ENCODE measurements around the gene SMG9.

Gene SMG9

DNA sequence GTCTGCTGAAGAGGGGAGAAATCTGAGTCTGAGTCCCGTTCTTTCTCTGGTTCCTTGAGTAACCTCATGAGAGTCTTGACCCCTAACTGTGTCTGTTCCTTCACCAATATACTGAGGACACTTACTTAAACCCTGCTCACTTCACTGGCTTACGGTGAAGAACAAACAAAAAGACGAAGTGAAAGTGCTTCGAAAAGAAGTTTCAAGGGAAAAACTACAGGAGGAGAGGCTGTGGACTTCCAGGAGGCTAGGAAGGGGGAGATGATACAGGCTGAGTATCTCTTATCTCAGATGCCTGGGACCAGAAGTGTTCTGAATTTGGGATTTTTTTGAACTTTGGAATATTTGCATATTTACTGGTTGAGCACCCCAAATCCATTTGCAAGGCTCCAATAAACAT, 6.1 kb downstream of the SMG9 start:
- Histone ChIP-seq H3K36me3 (ENCODE audit: insufficient read depth) (peaks cover 3% of the 10 kb centered on the region; the same call in 1 of the 2 replicates), H3K4me1 (ENCODE audit: low read depth, poor library complexity, severe bottlenecking) (peaks cover 6% of the 10 kb centered on the region), H3K79me2 (ENCODE audit: insufficient read depth, low read depth) (peaks cover 8% of the 10 kb centered on the region; the same call in 1 of the 2 replicates), H3K4me2 (no peak overlapping the region), H2AFZ (ENCODE audit: low read depth) (no peak overlapping the region), H3K27ac (no peak overlapping the region), H3K4me3 (IDR thresholded peaks at IDR 0.05; ENCODE audit: insufficient read depth, low read depth, low read length) (no peak overlapping the region), H3K27me3 (ENCODE audit: insufficient read depth, low read depth) (no peaks in the 10 kb centered on the region), H3K9ac (no peak overlapping the region), H4K20me1 (ENCODE audit: insufficient read depth) (no peaks in the 10 kb centered on the region)
- TF ChIP-seq, protein P1, sequence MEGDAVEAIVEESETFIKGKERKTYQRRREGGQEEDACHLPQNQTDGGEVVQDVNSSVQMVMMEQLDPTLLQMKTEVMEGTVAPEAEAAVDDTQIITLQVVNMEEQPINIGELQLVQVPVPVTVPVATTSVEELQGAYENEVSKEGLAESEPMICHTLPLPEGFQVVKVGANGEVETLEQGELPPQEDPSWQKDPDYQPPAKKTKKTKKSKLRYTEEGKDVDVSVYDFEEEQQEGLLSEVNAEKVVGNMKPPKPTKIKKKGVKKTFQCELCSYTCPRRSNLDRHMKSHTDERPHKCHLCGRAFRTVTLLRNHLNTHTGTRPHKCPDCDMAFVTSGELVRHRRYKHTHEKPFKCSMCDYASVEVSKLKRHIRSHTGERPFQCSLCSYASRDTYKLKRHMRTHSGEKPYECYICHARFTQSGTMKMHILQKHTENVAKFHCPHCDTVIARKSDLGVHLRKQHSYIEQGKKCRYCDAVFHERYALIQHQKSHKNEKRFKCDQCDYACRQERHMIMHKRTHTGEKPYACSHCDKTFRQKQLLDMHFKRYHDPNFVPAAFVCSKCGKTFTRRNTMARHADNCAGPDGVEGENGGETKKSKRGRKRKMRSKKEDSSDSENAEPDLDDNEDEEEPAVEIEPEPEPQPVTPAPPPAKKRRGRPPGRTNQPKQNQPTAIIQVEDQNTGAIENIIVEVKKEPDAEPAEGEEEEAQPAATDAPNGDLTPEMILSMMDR (conservative IDR thresholded peaks at IDR 0.05; ENCODE audit: low read depth, low read length), result no peak

DNA sequence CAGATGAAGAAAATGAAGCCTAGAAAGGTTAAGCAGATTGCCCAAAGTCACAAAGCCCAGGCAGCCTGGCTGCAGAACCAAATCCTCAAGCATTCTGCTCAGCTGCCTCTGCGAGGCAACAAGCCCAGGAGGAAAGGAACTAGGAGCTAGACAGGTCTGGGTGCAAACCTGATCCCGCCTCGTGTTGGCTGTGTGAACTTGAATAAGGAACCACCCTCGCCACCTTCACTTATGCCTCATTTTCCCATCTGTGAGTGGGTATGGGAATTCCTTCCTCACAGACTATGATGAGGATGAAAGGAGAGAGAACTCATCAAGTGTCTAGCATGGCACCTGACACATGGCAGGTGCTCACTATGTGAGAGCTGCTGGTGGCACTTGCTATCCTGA, 6.6 kb downstream of the SMG9 start:
- no peak overlapping the region for H3K27ac ChIP-seq
- no peaks in the 10 kb centered on the region for H4K20me1 ChIP-seq (ENCODE audit: insufficient read depth)
- no peak overlapping the region for H3K9ac ChIP-seq
- no peak overlapping the region for H3K4me3 ChIP-seq (IDR thresholded peaks at IDR 0.05; ENCODE audit: insufficient read depth, low read depth, low read length)
- H3K79me2 ChIP-seq (ENCODE audit: insufficient read depth, low read depth), result peaks cover 3% of the 10 kb centered on the region; the same call in 1 of the 2 replicates
- no peak overlapping the region for H3K4me2 ChIP-seq
- H2AFZ ChIP-seq (ENCODE audit: low read depth), result no peak overlapping the region
- H3K36me3 ChIP-seq (ENCODE audit: insufficient read depth), result peaks cover 3% of the 10 kb centered on the region; the same call in 1 of the 2 replicates
- H3K4me1 ChIP-seq (ENCODE audit: low read depth, poor library complexity, severe bottlenecking), result peaks cover under 1% of the 10 kb centered on the region
- no peaks in the 10 kb centered on the region for H3K27me3 ChIP-seq (ENCODE audit: insufficient read depth, low read depth)
- TF ChIP-seq, protein P1 (conservative IDR thresholded peaks at IDR 0.05; ENCODE audit: low read depth, low read length), result no peak

DNA sequence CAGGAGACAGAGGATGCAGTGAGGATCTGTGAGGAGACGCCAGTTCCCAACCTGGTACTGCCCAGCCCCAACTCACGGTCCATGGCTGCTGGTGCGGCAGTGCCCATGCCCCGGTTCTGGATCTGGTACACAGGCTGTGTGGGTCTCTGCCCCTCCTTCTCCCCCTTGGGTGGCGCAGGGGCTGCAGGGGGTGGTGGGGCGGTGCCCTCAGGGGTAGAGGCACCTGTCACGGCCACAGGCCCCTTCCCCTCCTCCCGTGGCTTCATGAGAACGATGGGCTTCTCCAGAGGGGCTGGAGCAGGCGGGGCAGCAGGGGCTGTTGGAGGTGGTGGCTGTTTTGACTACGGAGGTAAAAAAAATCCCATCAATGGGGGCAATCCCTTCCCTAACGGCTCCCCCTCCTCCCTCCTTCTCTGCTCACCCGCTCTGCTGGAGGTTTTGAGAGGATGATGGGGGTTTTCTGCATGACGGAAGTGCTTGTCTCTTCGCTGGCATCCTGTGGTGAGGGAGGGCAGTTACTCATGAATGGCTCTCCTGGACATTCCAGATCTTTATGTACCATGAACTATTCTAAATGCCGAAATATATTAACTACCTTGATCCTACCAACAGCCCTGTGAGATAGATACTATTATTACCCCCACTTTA, 7.1 kb downstream of the SMG9 start:
- TF ChIP-seq, protein P1 (conservative IDR thresholded peaks at IDR 0.05; ENCODE audit: low read depth, low read length), result no peak
- Histone ChIP-seq H3K36me3 (ENCODE audit: insufficient read depth) (peaks cover 3% of the 10 kb centered on the region; the same call in 1 of the 2 replicates), H3K27me3 (ENCODE audit: insufficient read depth, low read depth) (no peaks in the 10 kb centered on the region), H3K27ac (no peak overlapping the region), H3K4me3 (IDR thresholded peaks at IDR 0.05; ENCODE audit: insufficient read depth, low read depth, low read length) (no peak overlapping the region), H2AFZ (ENCODE audit: low read depth) (no peak overlapping the region), H3K4me2 (no peak overlapping the region), H3K79me2 (ENCODE audit: insufficient read depth, low read depth) (no peaks in the 10 kb centered on the region; the same call in 1 of the 2 replicates), H4K20me1 (ENCODE audit: insufficient read depth) (no peaks in the 10 kb centered on the region), H3K4me1 (ENCODE audit: low read depth, poor library complexity, severe bottlenecking) (no peaks in the 10 kb centered on the region), H3K9ac (no peak overlapping the region)

- Histone ChIP-seq H3K79me2 (ENCODE audit: insufficient read depth, low read depth) (no peaks in the 10 kb centered on the region), H4K20me1 (ENCODE audit: insufficient read depth) (no peaks in the 10 kb centered on the region), H3K4me3 (IDR thresholded peaks at IDR 0.05; ENCODE audit: insufficient read depth, low read depth, low read length) (no peak overlapping the region), H3K27ac (no peak overlapping the region), H2AFZ (ENCODE audit: low read depth) (no peak overlapping the region), H3K4me1 (ENCODE audit: low read depth, poor library complexity, severe bottlenecking) (no peaks in the 10 kb centered on the region), H3K36me3 (ENCODE audit: insufficient read depth) (no peaks in the 10 kb centered on the region), H3K27me3 (ENCODE audit: insufficient read depth, low read depth) (no peaks in the 10 kb centered on the region), H3K4me2 (no peak overlapping the region), H3K9ac (no peak overlapping the region)
- TF ChIP-seq, protein P1 (conservative IDR thresholded peaks at IDR 0.05; ENCODE audit: low read depth, low read length), result no peak
Observed at GRCh38 chr19:43743059-43743458, 11.7 kb downstream of the SMG9 start.
